Activated T-helper 1 cell treated with Interleukin-2 at 50 U/mL for 16 hours (primary cell): ENCODE data around the gene SLC2A10.

ENCODE experiments used
- DNase-seq: peaks from one replicate; pipeline ENCODE4 v3.0.0-alpha.2; 2020; ENCODE audit warnings: low read depth

The SLC2A10 gene

GRCh38 chr20:46770330-46771194 is 61.1 kb downstream of the SLC2A10 start:
- no peak for DNase-seq

- no peak for DNase-seq
Measured at GRCh38 chr20:46771195-46771588, 61.7 kb downstream of the SLC2A10 start.

GRCh38 chr20:46772901-46773300 is 63.5 kb downstream of the SLC2A10 start:
- DNase-seq: no peak

GRCh38 chr20:46773680-46774079 is 64.2 kb downstream of the SLC2A10 start:
- DNase-seq: no peak

GRCh38 chr20:46774236-46774635 is 64.8 kb downstream of the SLC2A10 start:
- no peak for DNase-seq

GRCh38 chr20:46774943-46775560 is 65.6 kb downstream of the SLC2A10 start:
- DNase-seq: no peak

- no peak for DNase-seq
Measured at GRCh38 chr20:46775806-46776205, 66.4 kb downstream of the SLC2A10 start.

GRCh38 chr20:46777331-46777730 is 67.9 kb downstream of the SLC2A10 start:
- no peak for DNase-seq

- no peak for DNase-seq
Measured at GRCh38 chr20:46779831-46780230, 70.4 kb downstream of the SLC2A10 start.

GRCh38 chr20:46784436-46785127 is 75.1 kb downstream of the SLC2A10 start:
- no peak for DNase-seq
